NCI-H1417 treated with DMSO at 0.1 percent for 48 hours (cell line): ENCODE data around the gene RALGPS2.

ENCODE experiments used
- DNase-seq: peaks from one replicate; lab custom pipeline; 2025; lab: John Stamatoyannopoulos, UW

Gene RALGPS2

DNA sequence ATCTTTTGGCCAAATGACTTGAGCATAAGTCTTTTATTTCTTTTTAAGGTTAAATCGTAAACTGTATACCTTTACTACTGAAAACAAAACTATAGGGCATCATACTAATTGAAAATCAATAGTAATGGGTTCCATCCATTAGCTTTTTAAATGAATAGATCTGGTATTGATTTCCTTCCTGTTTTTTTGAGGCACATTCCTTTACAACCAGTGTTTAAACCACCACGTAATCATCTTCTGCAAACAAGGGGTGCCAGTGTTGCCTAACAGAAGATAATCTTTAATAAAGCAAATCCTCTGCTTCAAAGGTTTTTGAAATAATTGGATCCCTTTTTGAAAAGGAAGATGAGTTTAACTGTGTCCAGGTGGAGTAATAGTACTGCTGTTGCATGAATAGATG lies 194.5 kb downstream of the RALGPS2 start:
- DNase-seq: no peak

DNA sequence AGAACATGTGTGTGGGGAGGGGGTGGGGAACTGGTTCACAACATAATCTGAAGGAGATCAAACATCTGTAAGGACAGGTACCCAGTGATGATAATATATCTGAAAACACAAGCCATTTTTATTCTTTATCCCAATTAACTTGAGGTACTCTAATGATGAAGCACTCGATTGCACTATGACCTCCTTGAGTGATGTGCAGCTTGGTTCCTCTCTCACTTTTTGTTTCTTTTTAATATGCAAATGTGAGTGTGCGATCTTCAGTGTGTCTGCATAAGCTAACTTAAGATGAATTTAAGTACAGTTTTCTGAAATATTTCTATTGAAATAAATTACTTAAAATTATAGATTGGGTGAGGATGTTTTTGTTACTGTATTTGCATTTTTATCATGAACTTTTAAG lies 196.5 kb downstream of the RALGPS2 start:
- DNase-seq: no peak

DNA sequence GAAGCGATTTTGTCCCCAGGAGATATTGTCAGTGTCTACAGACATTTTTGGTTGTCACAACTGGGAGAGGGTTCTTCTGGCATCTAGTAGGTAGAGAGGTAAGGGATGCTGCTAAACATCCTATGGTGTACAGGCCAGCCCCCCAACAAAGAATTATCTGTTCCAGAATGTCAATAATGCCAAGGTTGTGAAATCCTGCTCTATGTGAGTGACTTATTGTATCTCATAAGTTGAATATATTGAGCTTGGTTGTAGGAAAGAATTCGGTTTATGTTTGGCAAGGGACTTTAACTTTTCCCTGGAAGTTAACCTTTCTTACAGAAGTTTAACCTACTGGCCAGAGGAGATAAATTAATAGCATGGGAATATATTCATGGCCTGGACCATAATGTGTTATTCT lies 198.5 kb downstream of the RALGPS2 start:
- no peak for DNase-seq

- no peak for DNase-seq
These were observed 201.0 kb downstream of the RALGPS2 start for GRCh38 chr1:178926046-178926445.

GRCh38 chr1:178927003-178927402 lies 202.0 kb downstream of the RALGPS2 start:
- DNase-seq: no peak

GRCh38 chr1:178928041-178928440 lies 203.0 kb downstream of the RALGPS2 start:
- no peak for DNase-seq

GRCh38 chr1:178928976-178929375 lies 203.9 kb downstream of the RALGPS2 start:
- DNase-seq: no peak

GRCh38 chr1:178931858-178932551 lies 207.0 kb downstream of the RALGPS2 start:
- DNase-seq: no peak

DNA sequence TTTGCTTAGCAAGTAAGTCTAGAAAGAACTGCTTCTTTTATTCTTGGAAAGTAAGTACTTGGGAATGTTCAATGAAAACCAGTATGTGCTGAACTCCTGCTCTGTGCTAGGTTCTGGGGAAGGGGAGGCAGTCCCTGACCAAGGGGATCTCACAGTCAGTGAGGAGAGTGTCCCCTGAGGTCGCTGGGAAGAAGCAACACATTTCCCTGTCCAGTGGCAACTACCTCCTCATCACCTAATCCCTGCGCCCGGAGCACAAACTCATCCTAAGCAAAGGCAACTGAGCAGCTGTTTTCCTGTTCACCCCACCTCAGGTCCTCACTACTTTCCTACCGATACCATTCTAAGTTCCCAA lies 207.5 kb downstream of the RALGPS2 start:
- no peak for DNase-seq

- DNase-seq: no peak
These were observed 208.1 kb downstream of the RALGPS2 start for GRCh38 chr1:178933105-178933561.

DNA sequence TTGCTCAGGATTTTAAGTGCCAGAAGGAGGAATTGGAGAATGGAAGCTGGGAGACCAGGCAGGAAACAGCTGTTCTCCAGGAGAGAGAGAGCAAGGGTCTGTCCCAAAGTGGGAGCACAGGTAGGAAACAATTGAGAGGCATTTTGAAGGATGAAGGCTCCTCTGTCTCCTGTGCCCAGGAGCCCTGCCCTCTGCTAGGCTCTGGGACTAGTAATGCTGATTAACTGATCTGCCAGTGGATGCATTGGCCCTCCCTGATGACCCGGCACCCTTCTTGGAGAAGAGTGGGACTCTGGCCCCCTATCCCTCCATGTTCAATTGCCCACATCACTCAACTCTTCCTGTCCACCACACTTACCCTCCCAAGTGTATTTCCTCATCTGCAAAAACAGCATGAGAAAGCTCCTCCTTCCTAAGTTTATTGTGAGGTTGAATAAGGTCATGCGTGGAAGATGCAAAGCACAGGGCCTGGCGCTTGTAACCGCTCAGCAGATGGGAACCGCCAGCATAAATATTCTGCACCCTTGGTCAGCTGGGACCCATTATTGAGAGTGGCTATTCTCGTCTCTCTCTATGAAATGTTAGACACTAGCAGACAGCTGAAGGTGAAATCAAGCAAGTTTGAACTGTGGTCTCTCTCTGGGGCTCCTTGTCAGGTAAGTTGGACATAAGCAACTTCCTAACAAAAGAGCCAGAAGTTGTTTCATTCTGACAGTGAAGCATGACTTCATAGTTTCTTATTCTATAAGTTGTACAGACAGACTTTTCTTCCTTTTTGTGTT lies 208.9 kb downstream of the RALGPS2 start:
- no peak for DNase-seq

GRCh38 chr1:178934546-178934945 lies 209.5 kb downstream of the RALGPS2 start:
- DNase-seq: no peak

GRCh38 chr1:178935610-178936009 lies 210.6 kb downstream of the RALGPS2 start:
- DNase-seq: no peak

- DNase-seq: no peak
These were observed 212.7 kb downstream of the RALGPS2 start for GRCh38 chr1:178937695-178938094.

GRCh38 chr1:178938101-178938958 lies 213.3 kb downstream of the RALGPS2 start:
- no peak for DNase-seq

DNA sequence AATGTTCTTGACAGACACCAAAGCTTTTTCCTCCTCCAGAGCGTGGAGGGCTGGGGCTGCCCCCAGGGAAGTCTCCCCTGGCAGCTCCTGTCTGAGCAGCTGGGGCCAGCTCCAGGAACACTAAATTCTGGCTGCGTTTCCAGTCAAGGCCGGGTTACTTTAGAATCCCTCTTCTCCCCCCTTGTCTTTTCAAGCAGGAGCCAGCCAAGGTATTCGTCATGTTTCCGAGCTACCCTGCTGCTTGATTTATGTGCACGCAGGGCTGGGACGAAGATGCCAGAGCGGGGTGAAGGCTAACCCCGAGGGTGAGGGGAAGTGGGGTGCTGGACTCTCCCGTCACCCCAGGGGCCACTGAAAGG lies 213.9 kb downstream of the RALGPS2 start:
- DNase-seq: no peak

GRCh38 chr1:178939338-178940067 lies 214.5 kb downstream of the RALGPS2 start:
- DNase-seq: no peak

- DNase-seq: no peak
These were observed 215.2 kb downstream of the RALGPS2 start for GRCh38 chr1:178940068-178940765.

DNA sequence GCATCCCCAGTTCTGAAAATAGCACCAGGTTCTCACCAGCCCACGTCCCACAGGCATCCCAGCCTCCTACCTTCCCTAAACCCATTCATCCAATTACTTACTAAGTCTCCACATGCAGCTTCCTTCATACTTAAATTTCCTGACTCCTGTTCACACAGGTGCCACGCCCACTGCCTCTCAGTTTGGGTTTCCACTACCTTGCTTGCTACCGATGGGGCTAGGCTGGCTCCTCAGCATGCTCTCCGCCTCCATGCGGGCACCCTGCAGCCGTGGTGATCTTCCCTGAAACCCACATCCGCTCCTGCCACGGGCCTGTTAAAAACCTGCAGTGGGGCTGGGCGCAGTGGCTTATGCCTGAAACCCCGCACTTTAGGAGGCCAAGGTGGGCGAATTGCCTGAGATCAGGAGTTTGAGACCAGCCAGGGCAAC lies 216.2 kb downstream of the RALGPS2 start:
- DNase-seq: no peak

DNA sequence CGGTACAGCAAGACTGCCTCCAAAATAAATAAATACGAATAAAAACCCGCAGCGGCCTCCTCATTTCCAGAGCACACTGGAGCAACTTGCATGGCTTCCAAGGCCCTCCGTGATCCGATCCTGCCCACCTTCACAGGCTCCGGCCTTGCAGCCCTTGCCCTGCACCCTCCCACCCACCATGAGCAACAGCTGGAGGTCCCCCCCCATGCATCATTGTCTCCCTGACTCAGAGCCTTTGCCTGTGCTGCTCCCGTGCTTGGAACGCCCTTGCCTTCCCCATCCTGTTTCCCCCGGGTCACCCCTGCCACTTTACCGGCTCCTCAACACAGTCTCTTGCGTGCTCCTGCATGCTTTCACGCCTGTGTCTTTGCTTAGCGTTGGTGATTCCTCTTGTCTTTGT lies 216.8 kb downstream of the RALGPS2 start:
- DNase-seq: no peak
